ENCODE measurements around the gene EXOC3.
"Not testable (repeated sequence)": the region's sequence is repeated elsewhere in the genome, so short reads cannot be mapped to it uniquely, and the experiment has no call there.

The EXOC3 gene

DNA sequence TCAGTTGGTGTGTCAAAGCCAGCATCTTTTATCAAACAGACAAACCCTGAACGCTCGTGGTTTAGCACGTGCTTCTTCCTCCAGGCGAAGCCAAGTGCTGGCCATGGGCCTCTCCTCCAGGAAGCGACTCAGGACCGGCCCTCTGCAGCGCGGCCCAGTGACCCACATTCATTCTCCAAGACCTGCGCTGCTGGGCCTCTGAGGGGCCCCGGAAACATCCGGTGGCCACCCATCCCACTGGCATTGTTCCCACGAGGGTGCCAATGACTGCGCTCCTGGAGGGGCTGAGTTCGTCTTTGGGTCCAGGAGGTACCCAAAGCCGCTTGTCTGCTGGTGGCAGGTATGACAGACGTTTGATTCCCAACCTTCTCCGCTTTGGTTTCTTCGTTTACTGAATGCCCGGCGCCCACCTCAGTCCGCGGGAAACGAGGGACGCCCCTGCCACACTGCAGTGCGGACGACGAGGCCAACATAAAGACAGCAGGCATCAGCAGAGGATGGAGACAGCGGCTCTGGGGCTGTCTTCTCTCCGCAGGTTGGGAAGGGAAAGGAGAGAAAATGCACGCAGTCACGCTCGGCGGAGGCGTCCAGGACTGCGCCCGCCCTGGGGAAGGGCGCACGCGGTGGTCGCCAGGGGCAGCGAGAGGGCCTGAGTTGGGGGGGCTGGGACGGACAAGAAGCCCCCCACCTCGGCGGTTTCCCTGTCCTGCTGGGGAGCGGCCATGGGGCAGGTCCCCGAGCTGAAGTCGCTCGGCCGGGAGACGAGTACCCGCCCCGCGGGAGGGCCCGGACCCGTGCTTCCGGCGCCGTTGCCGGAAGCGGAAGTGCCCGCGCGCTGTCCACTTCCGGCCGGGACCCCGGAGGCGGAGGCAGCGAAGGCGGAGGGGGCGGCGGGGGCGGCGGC is at the start of gene EXOC3:
TSS of gene EXOC3 (plus strand) at position 842 of the 904 bp plus-strand sequence. CDS start 3,030 bp downstream, outside the sequence.
- peak; percentile 70 for DNase-seq

- DNase-seq: no peak
These were observed 49.1 kb upstream of the EXOC3 start for GRCh38 chr5:393846-394275.

GRCh38 chr5:394671-395155 is 48.3 kb upstream of the EXOC3 start:
- no peak for DNase-seq

DNA sequence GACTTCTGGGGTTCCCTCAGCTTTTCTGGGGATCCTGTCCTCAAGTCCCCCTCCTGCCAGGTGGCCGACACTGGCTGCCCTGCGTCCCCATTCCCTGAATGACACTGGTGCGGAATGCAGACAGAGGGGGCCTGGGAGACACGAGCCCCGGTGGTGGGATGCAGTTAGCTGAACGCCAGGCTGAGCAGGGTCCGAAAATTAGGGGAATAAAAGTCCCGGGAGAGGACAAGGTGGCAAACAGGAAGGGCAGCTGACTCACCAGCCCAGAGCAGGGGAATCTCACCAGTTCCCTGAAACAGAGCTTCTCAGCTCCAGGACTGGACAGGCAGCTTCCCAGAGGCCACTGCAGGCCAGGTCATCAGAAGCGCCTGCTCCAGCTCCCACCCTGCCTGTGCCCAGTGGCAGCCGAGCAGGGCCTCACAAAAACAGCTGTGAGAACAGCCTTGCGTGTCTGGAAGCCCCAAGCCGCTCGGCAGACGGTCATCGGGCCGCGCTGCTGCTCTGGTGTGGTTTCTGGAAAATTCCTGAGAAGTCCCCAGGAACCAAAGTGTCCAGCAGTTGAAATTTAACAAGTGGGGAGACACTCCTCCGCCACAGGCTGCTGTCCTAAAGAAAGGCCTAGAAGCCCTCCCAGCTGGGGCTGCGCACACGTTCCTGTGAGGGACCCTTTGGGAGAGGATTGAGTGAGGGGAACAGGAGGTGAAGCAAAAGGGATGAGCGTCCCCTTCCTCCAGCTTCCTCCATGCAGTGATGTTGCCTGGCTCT is 47.6 kb upstream of the EXOC3 start:
- peak; percentile 42 for DNase-seq

DNA sequence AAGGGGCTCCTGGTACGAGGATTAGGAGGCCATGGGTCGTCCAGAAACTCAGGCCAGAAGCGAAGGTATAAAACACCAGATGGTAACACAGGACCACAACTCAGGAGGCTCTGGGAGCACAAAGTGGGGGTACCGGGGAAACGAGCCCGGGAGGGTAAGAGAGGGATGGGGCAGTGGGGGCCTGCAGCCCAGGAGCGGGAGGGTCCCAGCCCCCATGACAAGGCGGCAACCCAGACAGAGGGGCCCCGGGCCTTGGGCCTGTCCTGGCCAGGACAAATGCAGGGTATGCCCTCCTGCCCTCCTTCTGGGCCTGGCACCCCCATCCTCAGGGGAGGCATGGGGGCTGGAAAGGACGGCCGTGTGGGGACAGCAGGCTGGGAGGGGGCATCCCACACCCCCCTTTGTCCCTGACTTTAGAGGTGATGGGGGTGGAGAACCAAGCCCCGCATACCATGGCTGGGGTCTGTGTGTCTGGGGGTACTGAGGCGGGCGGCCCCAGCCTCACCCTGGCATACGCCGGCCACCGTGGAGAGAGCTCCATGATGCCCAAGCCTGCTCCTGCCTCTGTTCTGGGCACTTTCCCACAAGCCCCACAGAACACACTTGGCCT is 47.0 kb upstream of the EXOC3 start:
- DNase-seq: no peak

DNA sequence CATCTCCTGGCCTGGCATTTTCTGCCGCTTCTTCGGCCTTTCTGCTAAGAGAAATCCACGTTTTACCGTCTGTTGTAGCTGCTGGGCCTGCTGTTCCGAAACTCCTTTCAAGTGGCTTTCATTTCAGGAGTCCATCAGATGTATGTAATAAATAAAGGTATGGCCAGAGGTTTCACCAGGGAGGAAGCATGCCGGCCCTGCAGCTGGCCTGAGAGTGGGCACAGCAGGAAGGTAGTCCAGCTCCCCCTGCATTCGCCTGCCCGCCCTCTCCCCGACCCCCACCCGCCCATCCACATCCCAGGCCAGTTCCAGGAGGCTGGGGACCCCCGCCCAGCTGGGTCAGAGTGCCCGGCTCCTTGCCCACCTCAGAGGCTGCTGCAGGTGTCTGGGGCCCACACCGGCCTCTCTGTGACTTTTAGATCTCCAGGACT is 46.4 kb upstream of the EXOC3 start:
- no peak for DNase-seq

- not testable (repeated sequence) for DNase-seq
These were observed 44.9 kb upstream of the EXOC3 start for GRCh38 chr5:398141-398474.

GRCh38 chr5:398475-399295 is 44.3 kb upstream of the EXOC3 start:
- no peak for DNase-seq

DNA sequence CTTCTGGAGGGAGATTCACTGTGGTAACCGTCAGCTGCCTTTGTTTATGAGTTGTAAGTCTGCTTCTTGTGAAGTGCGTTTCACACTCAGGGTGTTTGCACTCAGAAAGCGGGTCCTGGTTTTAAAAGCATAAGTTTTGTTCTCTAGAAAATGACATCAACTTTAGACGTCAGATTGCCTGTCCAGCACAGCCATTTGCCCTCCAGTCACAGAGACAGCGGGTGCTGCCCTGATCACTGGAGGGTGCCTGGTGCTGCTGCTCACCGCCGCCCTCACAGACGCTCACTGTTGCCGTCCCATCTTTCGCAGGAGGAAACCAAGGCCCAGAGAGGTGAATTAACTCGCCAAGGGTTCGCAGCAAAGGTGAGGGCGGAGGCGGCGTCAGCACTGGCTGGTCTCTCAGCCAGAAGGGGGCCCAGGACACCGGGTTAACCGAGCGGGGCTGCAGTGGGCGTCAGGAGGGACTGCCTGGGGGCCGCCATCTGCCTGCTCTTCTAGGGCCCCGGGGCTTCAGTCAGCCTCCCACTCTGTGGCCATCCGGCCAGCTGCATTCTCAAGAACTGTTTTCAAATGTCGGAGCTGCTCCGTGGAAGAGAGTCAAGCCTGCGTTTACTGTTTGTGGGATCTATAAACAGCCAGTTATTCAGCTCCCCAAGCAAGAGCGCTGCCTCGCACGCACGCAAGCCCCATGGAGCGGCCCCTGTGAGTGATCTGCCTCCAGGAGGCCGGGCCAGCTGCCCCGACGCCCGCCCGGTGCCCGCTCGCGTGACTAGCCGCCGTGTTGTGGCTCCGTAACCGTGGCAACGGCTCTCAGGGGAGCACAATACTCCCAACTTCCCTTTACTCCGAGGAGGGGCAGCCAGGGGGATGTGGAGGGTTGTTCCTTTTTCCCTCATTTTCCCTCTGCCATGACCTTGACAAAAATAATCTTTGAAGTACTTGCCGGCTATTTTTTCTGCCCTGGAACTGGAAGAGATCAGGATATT is 43.4 kb upstream of the EXOC3 start:
- peak; percentile 87 for DNase-seq

DNA sequence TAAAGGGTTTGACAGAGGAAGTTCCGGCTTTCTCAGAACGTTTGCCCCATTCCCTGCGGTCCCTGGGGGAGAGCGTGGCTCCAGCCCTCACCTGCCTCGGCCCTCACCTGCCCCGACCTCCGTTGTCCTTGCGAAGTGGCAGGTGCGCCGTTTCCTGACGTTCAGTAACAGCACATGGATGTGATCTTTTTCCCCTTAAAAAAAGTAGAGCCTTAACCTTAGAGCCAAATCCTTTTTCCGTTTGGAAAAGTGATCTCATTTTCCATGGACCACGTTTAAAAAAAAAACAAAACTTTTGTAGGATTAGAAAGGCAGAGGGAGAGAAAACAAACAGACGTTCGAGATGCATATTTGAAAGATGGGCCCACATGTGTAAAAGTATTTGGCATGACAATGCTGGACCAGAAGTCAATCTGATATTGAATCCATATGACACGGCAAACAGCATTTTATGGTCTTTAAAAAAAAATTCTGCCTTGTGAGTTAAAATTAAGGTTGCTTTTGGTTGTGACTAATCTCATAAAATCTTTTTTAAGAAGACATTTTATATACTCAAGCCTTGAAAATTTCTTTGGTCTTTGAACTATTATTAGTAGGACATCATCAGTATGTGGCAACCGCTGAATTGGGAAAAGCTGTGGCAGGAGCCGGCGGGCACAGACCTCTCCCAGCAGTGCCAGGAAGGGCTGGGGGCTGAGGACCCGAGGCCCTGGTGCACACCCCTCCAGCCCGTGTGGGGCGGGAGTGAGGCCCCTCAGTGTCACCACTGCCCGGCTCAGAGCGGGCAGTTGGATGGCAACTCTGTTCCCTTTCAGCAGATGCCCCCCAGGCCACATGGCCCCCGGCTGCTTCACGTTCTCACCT is 42.5 kb upstream of the EXOC3 start:
- no peak for DNase-seq

- no peak for DNase-seq
These were observed 41.6 kb upstream of the EXOC3 start for GRCh38 chr5:401146-402034.

DNA sequence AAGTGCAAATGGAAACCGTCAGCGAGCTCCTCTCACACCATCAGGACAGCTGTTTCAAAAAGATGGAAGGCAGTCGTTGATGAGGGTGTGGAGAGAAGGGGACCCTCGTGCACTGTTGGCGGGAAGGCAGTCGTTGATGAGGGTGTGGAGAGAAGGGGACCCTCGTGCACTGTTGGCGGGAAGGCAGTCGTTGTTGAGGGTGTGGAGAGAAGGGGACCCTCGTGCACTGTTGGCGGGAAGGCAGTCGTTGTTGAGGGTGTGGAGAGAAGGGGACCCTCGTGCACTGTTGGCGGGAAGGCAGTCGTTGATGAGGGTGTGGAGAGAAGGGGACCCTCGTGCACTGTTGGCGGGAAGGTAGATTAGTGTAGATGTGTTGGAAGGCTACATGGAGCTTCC is 40.8 kb upstream of the EXOC3 start:
- DNase-seq: not testable (repeated sequence)

DNA sequence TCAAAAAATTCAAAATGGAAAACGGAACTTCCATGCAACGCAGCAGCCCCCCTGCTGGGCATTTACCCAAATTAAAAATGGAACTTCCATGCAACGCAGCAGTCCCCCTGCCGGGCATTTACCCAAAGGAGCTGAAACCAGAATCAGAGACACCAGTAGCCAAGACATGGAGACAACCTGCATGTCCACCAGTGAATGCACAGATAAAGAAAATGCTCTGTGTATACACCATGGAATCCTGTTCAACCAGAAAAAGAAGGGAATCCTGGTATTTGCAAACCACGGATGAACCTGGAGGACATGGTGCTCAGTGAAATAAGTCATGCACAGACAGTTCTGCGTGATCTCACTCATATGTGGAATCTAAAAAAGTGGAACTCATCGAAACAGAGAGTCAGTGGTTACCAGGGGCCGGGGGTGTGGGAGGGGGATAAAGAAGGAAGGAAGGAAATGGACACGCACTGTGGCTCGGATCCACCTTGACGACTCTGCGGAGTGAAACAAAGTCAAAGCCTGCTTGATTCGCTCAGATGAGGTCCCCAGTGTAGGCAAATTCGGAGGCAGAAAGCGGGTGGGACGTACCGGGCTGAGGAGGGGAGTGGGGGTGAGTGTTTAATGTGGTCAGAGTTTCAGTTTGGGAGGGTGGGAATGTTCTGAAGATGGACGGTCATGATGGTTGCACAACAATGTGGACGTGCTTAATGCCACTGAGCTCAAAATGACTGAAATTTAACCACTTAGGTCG is 40.2 kb upstream of the EXOC3 start:
- DNase-seq: no peak

- no peak for DNase-seq
These were observed 39.0 kb upstream of the EXOC3 start for GRCh38 chr5:403995-404394.

DNA sequence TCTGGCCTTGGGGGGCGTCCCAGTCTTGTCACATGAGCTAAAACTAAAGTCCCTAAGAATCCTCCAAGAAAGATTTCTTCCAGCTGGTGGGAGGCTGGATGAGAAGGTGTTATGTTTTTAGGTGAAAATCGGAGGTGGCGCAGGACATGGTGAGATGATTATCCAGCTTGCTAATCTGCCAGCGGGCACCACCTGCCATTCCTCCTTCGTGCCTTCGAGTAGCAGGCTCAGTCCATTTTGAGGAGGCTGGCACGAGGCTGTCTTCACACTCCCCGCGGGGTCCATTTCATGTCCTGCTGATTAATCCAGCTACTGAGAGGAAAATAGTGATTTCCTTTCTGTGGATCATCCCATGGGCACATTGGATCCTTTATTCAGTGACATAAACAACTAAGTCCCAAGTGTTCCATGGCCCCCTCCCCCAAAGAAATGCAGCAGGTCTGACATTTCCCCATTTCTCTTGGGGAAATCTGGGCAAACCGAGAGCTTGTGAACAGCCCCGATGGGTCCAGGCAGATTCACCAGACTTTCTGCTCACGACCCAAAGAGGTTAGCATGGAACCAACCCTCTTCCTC is 38.2 kb upstream of the EXOC3 start:
- DNase-seq: no peak

GRCh38 chr5:405421-405820 is 37.6 kb upstream of the EXOC3 start:
- DNase-seq: no peak

- no peak for DNase-seq
These were observed 36.9 kb upstream of the EXOC3 start for GRCh38 chr5:406041-406440.

DNA sequence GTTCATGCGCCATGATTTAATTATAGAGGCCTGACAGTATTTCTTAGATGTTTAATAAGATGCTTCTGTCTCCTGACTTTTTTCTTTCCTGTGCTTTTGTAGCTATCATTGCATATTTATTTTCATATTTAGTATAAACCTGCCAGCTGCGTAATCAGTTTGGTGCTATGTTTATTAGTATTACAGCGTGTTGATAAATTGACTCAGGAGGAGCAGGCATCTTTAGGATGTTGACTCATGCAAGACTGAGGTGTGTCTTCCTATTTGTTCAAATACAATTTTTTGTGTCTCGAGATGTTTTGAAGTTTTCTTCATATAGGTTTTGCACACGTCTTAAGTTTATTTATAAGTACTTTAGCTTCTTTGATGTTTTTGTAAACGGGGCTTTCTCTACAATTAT is 35.9 kb upstream of the EXOC3 start:
- peak; percentile 50 for DNase-seq

Measured in HCEC 1CT (cell line).